HG03558 (cell line): Measurements from ENCODE around the gene DNAJC7.
"Not testable (repeated sequence)": the region's sequence is repeated elsewhere in the genome, so short reads cannot be mapped to it uniquely, and the experiment has no call there.

Source experiments
- ATAC-seq: cut with Tn5 transposase; IDR thresholded peaks from one replicate; pipeline ENCODE4 v1.9.1; 2021; ENCODE audit warnings: moderate number of reproducible peaks; ENCODE audit not compliant: unreplicated experiment; ENCODE audit errors: extremely low read depth

The DNAJC7 gene

DNA sequence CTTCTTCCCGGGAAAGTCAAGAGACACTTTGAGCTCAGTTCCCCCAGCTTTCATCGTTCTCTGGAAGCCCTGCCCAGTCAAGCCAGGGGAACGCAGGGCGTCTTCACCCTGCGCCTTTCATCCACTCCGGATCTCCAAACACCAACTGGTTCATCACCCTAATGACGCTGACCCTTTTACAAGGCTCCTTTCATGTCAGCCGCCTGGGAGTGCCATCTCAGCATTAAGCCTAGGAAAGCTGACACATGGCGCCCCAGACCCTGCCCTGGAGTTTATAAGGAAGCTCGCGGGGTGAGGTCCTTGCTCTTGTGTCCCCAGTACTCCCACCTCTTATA lies 594 bp upstream of the DNAJC7 start:
- no peak for ATAC-seq

DNA sequence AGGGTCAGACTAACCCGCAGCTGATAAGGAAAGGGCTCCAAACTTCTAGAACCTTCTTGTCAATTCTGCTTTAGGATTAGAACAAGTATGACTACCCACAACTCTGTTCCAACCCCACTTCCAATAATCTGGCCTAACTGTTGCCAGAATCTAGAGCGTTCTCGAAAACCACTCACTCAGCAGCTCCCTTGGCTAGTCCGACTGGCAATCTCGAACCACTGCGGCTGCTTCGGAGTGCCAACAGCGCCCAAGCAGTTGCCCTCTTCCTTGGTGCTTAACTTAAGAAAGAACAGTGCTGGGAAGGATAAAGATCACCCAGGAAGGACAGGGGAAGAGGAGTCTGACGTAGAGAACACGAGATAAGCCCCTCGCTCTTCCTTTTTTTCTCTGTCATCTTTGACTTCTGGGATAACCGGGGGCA lies 818 bp downstream of the DNAJC7 start:
- no peak for ATAC-seq

DNA sequence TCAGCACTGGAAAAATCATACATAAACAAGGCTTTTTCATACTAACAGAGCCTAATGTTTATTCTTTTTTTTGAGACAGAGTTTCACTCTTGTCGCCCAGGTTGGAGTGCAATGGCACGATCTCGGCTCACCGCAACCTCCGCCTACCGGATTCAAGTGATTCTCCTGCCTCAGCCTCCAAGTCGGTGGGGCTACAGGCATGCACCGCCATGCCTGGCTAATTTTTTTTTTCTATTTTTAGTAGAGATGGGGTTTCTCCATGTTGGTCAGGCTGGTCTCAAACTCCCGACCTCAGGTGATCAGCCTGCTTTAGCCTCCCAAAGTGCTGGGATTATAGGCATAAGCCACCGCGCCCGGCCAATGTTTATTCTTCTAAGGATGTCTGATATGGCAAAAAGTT lies 3.5 kb downstream of the DNAJC7 start:
- not testable (repeated sequence) for ATAC-seq

GRCh38 chr17:42012363-42012762 lies 4.9 kb downstream of the DNAJC7 start:
- ATAC-seq, result not testable (repeated sequence)

GRCh38 chr17:42010898-42011516 lies 6.2 kb downstream of the DNAJC7 start:
- ATAC-seq, result no peak

- not testable (repeated sequence) for ATAC-seq
Observed at GRCh38 chr17:42010266-42010680, 7.0 kb downstream of the DNAJC7 start.

DNA sequence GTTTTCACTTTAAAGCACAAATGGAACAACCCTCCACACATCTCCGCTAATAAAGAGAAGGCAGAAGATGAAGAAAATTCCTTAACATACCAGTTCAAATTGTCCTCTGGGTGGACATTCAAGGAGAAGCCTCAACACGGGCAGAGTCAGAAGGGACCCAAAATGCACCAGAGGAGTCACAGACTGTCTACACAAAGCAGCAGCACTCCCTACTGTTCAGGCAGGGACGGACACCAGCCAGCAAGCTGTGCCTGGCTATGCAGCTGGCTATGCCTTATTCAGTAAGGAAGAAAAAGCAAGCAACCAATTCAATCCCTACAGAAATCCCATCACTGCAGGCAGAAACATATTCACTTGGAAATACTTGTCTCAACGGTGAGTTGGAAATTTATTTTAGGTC lies 8.1 kb downstream of the DNAJC7 start:
- ATAC-seq, result no peak

DNA sequence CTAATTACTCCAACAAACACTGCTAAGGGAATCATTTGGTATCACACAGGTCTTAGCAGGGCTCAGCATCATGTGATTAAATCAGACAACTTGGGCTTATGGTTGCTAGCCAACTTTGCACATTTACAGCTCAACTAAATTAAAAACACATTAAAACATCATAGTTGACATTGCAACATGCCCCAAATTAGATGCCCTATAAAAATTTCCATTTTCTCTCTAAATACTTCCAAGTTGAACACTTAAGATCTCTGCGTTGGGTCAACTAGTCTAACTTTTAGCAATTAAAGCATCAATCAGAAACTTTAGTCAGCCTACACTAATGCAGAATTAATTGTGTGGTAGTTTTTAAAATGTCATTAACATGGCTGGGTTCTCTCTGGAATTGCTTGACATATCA lies 12.1 kb downstream of the DNAJC7 start:
- no peak for ATAC-seq

- ATAC-seq, result no peak
Observed at GRCh38 chr17:42002792-42003301, 14.4 kb downstream of the DNAJC7 start.

DNA sequence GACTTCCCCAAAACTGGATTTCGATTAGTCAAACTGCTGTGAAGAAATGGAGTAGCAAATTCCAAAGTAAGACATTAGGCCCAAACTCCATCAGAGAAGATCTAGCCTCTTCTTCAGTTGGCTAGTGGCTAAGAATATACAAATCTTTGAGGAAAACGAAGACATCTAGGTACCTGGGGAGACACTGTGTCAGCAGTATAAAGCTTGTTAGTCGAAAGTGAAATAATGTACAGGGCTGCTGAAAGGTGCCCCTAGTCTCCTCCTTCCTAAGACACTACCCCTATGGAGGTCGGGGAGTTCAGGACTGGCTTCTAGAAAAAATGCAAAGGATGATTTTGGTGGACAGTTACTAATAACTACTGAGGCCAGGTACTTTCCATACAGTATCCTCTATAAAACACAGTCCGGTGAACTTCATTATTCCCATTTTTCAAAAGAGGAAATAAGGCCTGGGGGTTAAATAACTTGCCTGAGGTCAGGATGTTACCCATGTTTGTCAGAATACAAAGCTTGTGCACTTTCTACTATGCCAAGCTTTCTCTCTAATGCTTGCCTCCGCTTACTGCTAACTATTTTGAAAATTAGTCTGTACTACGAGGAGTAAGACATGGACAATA lies 15.0 kb downstream of the DNAJC7 start:
- no peak for ATAC-seq

DNA sequence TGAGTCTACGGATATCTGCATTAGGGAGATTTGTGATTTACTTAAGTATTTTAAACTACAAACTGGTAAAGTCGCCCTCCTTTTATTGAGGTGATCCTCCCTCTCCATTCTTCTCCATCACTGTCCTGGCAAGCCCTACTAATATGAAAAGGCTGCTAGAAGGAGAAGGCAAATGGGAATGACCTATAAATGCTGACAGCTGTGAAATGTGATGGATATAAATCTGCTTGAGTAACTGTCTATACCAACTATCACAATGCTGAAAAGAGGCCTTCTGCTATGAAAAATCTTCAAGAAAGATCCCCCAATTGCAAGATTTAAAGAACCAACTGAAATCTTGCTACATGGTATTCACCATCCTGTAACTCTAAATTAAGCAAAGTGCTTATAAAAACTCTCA lies 15.5 kb downstream of the DNAJC7 start:
- ATAC-seq, result no peak

- ATAC-seq, result no peak
Observed at GRCh38 chr17:42000413-42001133, 16.7 kb downstream of the DNAJC7 start.

DNA sequence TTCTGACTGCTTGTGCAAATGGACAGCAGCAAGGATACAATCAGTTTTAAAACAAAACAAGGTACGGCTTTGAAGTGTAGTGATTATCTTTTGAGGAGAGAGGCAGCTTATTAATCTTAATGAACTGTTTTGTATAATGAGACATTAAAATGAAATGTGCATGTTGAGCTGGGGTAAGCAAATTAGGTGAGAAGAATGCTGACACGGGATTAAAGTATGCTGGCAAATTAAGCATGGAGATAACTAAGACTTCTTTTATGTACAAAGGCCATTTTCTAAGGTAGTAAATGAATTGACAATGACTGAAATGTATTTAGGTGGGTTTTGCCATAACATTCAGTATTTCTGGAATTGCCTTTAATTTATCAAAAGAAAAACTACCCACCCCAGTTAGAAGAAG lies 18.7 kb downstream of the DNAJC7 start:
- no peak for ATAC-seq

- ATAC-seq, result no peak
Observed at GRCh38 chr17:41996855-41997164, 20.4 kb downstream of the DNAJC7 start.

DNA sequence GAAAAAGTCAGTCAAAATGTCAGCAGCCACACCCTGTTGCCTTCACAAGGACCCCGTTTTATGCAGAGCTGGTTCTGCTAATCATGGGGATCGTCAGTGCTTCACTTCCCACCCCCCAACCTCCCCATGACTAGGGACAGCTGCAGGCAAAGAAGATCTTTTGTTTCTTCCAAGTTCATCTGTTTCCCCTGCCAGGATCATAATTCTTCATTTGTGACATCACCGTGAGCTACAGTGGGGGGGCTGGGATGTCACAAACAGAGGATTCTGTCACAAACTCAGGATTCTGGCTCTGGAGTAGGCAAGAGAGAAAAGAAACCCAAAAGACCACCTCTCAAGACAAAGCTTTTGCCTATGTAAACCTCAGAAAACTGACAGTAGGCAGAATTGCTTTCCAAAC lies 24.7 kb downstream of the DNAJC7 start:
- no peak for ATAC-seq

GRCh38 chr17:41989702-41990419 lies 27.4 kb downstream of the DNAJC7 start:
- no peak for ATAC-seq

GRCh38 chr17:41988418-41988817 lies 28.8 kb downstream of the DNAJC7 start:
- no peak for ATAC-seq

DNA sequence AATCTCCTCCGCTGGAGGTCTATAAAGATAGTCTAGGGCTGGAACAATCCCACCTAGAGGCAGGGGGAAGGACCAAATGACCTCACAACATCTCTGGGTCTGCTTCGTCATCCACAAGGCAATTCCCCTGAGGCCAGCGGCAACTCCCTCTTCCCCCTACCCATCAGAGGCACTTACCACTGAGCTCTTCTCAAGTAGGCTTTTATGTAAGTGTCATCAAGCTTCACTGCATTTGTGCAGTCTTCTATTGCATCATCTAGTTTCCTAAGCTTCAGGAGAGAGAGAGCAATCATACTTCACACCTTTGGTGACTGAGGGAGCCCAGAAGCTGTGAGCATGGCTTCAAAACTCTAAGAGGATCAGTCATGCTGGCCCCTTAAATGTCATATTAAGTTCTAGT lies 29.6 kb downstream of the DNAJC7 start:
- ATAC-seq, result no peak

GRCh38 chr17:41986634-41987033 lies 30.6 kb downstream of the DNAJC7 start:
- no peak for ATAC-seq

- no peak for ATAC-seq
Observed at GRCh38 chr17:41985919-41986318, 31.3 kb downstream of the DNAJC7 start.

- no peak for ATAC-seq
Observed at GRCh38 chr17:41984454-41984853, 32.8 kb downstream of the DNAJC7 start.
